ENCODE measurements around the gene CPS1.

Gene CPS1

GRCh38 chr2:210606001-210606400 is 49.6 kb downstream of the CPS1 start:
- DNase-seq (ENCODE audit: low spot score), result no peak

DNA sequence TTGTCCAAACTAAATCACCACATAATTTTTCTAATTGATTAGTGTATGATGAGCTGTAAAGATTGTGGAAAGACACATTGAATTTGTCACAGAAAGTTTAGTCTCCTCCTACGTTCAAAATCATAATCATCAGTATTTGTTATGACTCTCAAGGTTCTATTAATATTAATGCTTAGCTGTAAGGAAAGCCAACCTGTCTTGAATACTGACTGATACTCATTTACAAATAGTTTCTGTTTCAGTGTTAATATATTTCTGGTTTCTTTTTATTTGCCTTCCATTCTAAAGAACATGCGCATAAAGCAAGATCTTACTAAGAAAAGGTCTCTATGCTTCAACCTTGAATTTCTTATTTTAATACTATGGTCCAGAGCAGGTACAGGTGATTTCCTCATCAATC is 55.1 kb downstream of the CPS1 start:
- no peak for DNase-seq (ENCODE audit: low spot score)

DNA sequence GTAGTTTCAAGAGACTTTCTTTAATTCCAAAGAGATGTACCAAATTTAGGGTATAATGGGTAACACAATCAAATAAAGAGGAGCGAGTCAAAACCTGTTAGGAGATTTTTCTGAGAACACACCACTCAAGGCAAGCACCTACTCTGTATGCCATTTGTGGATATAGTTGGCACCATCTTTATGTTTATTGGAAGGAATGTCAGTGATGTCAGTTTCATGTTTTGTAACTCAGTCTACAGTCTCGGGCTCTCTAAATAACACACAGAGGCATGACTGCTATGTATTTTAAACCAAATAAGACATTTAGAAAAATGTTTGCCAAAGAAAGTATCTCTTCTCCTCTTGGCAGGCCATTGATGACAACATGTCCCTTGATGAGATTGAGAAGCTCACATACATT is 59.7 kb downstream of the CPS1 start:
- no peak for DNase-seq (ENCODE audit: low spot score)

DNA sequence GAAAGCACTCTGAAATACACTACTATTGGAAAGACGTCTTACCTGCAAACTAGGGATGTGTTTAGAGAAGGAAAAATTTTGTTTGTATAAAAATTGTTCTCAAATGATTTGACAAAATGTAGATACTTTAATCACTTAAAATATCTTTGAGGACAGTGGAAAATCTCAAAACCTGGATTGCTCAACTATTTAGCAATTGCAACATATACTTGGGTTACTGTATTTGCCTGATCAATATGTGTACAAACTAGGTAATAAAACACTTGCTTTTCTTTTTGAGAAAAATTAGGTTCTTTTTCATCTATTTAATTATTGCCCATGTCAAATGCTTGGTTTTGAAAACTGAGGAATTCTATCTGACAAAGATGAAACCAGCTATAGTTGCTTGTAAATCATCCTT is 60.9 kb downstream of the CPS1 start:
- DNase-seq (ENCODE audit: low spot score), result no peak

DNA sequence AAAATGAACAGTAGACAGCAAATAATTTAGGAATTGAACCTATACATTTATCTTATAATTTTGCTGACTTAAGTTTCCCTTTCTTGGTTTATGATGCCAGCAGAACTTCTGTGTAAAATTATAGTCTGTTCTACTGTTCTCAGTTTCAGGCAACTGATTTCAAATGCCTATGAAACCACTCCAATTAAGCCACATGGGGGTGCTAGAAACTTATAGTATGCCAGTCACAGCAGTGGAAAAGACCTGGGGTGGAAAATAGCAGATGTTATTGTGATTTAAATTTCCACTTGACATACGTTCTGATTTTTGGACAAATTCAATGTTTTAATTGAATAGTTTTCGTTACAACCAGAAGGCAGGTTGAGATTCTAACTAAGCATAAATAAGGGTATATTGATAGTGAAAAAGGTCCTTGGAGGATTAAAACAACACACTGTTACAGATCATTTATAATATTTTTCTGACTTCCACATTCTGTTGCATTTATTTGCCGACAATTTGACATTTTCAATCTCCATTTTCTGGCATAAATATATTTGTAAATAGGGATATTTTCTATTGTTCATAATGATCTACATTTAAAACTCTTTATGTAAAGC is 61.4 kb downstream of the CPS1 start:
- peak; percentile 63 for DNase-seq (ENCODE audit: low spot score)

GRCh38 chr2:210620456-210620855 is 64.1 kb downstream of the CPS1 start:
- peak; percentile 11 for DNase-seq (ENCODE audit: low spot score)

DNA sequence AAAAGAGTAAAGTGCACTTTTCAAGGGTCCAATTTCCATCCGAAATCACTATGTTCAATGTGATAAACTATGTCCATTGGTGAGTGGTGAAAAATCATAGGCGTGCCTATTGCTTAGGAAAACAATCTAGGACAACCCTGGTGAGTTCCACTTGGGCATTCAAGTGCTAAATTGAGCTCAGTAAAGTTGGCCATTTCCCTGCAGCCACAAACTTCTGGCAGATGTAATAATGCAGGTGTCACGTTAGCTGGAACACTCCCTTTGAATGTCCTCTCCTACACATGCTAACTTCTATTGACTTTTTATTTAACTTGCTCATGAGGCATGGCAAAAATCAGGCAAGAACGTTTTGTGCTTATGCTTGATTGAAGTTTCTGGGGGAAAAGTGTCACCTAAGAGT is 67.1 kb downstream of the CPS1 start:
- DNase-seq (ENCODE audit: low spot score), result no peak

GRCh38 chr2:210626849-210627248 is 70.5 kb downstream of the CPS1 start:
- DNase-seq (ENCODE audit: low spot score), result no peak

DNA sequence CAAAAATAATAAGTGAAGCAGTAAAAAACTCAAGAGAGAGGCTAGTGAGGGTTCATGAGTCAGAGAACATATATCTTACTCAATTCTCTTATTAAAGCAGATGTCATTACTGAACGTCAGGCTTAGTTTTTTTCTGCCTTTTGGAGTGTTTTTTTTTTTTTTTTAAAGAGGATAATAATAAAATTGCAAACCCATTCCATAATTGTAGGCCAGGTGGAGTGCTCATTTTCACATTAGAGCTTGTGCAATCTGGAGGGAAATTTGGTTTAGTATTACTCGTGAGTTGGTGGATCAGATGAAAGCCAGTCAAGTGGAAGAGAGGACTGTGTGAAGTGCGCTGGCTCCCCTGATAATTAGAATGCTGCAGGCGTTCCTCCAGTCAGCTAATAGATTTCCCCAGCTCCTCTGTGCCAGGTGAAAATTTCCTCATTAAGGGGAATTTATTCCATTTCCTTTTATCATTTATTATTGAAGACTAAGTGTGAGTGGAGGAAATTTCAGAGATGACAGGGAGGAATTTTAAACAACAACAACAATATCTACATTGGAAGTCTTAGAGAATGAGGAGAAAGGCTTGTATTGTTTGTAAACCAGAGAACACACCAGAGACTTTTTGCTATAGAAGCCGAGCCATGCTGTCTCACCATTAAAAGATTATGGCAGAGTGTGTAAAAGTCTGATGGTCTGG is 74.6 kb downstream of the CPS1 start:
- DNase-seq (ENCODE audit: low spot score), result no peak

DNA sequence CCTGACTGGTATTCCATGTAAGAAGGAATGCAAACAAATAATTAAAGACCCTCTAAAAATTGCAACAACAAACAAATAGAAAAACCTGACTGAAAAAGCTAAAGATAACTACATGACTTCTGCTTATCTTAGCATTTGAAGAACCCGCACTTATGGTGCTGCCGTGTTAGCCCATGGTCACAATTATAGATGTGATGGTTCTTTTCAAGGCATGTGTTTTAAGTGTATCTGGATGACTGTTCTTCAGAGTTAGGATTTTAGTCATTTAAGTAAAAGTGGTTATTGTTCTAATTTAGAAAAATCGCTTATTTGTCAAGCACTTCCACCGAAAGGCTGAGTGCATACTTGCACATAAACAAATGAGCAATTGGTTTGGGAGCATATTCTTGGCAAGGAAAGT is 77.3 kb downstream of the CPS1 start:
- DNase-seq (ENCODE audit: low spot score), result no peak

- DNase-seq (ENCODE audit: low spot score), result peak; percentile 11
Observed at GRCh38 chr2:210635257-210635656, 78.9 kb downstream of the CPS1 start.

GRCh38 chr2:210642333-210642732 is 85.9 kb downstream of the CPS1 start:
- DNase-seq (ENCODE audit: low spot score), result no peak

GRCh38 chr2:210647151-210647550 is 90.8 kb downstream of the CPS1 start:
- no peak for DNase-seq (ENCODE audit: low spot score)

GRCh38 chr2:210654091-210654490 is 97.7 kb downstream of the CPS1 start:
- peak; percentile 4 for DNase-seq (ENCODE audit: low spot score)

DNA sequence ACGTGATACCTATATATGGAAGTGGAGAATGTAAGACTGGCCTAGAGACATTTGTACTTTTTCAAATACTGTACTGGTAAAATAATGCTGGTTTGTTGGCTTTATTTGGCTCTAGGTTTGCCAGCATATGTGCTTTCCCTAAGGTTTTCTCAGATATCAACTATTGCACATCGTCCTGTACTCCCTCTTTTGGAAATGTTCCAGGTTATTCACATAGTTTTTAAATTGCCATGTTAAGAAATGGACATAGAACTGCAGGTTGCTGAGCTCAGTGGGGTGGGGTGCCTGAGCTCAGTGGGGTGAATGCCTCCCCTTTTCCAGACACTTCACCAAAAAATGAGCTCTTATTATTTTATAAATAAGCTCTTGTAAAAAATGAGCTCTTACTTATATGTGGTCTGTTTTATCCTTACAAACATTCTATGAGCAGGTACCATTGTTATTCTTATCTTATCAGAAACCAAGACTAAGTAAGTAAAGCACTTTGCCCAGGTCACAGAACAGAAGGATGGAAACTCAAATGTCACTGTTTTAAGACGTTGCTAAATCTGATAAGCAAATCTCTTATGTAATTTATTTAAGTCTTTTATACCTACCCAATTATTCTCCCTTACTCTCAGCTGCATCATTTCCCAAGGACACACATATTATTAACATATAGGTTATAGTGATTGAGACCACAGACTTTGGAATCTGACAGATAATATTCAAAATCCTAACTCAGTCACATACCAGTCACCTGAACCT is 99.0 kb downstream of the CPS1 start:
- no peak for DNase-seq (ENCODE audit: low spot score)

DNA sequence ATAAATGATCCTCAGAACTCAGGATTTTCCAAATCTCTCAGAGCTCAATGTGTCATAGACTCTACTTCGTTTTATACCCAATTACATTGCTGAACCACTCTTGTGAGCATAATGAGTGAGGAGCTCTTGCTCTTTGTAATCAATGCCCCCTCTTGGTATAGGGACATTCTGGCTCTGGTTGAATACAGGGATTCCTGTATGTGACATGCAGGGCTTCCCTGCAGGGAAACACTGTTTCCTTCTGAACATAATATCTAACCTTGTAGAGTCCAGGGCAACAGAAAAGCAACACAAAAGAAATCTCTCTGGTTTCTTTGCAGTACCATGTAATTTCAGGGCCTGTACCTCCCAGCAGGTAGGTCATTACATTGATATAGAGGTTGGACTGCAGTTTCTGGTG is 101.5 kb downstream of the CPS1 start:
- DNase-seq (ENCODE audit: low spot score), result no peak

- DNase-seq (ENCODE audit: low spot score), result no peak
Observed at GRCh38 chr2:210660751-210661150, 104.4 kb downstream of the CPS1 start.

DNA sequence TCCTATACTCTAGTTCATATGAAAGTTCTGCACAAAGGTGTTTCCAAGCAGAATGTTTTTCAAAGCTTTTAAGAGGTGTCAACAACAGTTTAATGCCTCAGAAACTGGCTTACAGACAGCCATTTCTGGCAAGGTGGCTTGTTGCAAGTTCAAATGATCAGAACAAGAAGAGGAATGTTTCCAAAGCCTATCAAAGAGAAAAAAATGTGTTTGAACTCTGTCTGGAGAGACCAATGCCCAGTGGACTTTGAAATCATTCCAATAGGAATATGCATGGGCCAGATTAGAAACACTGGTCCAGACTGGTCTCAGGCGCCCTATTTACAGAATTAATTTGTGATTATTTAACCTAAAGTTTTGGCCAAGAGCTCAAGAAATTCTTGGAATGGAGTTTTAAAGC is 106.2 kb downstream of the CPS1 start:
- DNase-seq (ENCODE audit: low spot score), result no peak

DNA sequence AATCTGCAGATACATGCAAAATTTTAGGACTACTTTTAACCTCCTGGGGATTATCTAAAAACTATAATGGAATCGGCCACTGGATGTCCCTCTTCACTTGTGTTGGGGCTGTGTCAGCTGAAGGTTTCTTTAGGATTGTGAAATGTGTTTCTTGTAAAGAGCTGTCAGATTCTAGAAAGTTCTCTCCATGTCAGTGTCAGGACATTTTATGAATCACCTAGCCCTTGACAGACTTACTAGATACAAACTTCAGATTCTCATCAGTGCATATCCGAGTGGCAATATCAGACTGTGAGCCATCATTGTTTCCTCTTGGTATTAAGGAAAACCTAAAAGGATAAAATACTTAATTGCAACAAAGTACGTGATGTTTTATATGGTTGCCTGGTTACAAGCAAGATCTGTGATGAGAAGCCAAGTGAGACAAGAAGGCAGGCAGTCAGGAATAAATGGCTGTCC is 107.3 kb downstream of the CPS1 start:
- DNase-seq (ENCODE audit: low spot score), result peak; percentile 47

- peak; percentile 7 for DNase-seq (ENCODE audit: low spot score)
Observed at GRCh38 chr2:210667711-210668110, 111.3 kb downstream of the CPS1 start.

DNA sequence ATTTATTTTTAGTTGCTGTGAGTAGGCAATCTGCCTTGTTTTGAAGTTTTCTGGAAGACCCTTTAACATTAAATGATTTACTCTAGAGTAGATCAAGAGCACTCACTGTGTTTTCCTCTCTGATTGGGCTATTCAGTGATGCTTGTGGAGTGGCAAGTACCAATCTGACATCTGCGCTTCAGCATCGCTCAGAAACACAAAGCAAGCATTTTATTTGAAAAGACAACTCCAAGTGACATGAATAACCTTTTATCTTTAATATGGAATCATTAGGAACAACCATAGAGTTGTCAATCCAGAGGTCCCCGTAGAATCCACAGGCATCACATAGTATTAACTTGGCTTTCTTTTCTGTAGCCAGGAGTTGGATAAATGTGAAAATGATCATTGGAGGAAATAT is 114.7 kb downstream of the CPS1 start:
- DNase-seq (ENCODE audit: low spot score), result no peak

DNA sequence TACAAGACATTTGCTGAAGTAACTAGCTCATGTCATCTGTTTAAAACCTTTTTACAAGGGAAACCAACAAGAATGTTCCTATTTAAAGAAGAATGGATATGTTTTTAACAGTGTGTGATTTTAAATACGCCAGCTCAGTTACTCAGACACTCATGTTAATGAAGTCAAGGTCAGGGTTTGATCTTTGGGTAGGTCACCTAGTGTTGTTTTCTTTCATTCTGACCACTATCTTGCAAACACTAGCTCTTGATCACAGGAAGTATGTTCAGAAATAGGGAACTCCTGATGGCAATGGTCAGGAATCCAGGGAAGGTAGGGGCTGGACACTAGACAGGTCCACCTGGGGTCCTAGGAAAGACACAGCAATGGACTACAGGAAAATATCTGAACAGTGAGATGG is 116.7 kb downstream of the CPS1 start:
- DNase-seq (ENCODE audit: low spot score), result no peak

DNA sequence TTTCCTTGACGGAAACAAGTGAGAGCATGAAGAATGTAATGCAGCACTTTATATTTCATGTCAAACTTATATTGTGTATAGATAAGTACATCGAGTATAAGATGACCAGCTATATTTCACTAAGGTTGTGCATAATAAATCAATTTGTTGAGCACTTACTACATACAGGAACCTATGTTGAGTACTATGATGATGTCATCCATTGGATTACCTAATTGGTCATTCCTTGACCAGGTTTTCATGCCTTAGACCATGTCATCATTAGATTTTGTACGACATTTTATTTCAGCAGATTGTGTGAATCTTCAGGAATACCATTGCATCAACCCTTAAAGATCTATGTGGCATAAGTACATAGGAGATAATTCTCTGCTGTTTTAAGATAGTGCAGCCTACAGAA is 119.7 kb downstream of the CPS1 start:
- DNase-seq (ENCODE audit: low spot score), result no peak
